GM18868 (cell line): ENCODE results near the gene CST5.
"Not testable (repeated sequence)": the region's sequence is repeated elsewhere in the genome, so short reads cannot be mapped to it uniquely, and the experiment has no call there.

Source experiments
- ATAC-seq: cut with Tn5 transposase; IDR thresholded peaks from one replicate; pipeline ENCODE4 v1.9.1; 2021; ENCODE audit warnings: mild to moderate bottlenecking, moderate library complexity; ENCODE audit not compliant: unreplicated experiment

CST5 gene

GRCh38 chr20:23856736-23857135 is 22.8 kb downstream of the CST5 start:
- no peak for ATAC-seq

GRCh38 chr20:23856226-23856625 is 23.3 kb downstream of the CST5 start:
- no peak for ATAC-seq

GRCh38 chr20:23841693-23842092 is 37.9 kb downstream of the CST5 start:
- no peak for ATAC-seq

GRCh38 chr20:23835716-23836115 is 43.8 kb downstream of the CST5 start:
- ATAC-seq = no peak

- ATAC-seq = no peak
Measured at GRCh38 chr20:23832775-23833513, 46.6 kb downstream of the CST5 start.

- ATAC-seq = not testable (repeated sequence)
Measured at GRCh38 chr20:23831961-23832360, 47.6 kb downstream of the CST5 start.

GRCh38 chr20:23826541-23827021 is 53.0 kb downstream of the CST5 start, which contains the start of gene CST2:
CST2 (minus strand) TSS chr20:23826729; CDS start chr20:23826660, 69 bp downstream.
- ATAC-seq = no peak
